Spleen (tissue), 7 donors: Measurements from ENCODE around the gene OGT.

Experiments used
- POLR2A ChIP-seq, 3 donors: fragments of 450-650 bp; IDR thresholded peaks; one replicate each; pipeline ENCODE4 v1.5.1; 2017; ENCODE audit warnings: antibody characterized with exemption in 3 of 3, mild to moderate bottlenecking in 1 of 3
- TF ChIP-seq, protein P1 (sequence below), 11 experiments: fragments of 200-600 bp in 7 of 11; fragments of 450-650 bp in 4 of 11; sonication (generic) in 4 of 11; IDR thresholded peaks in 8 of 11; conservative IDR thresholded peaks in 3 of 11; 1 replicate in 7 of 11; 2 replicates in 4 of 11; pipeline versions ENCODE4 v1.4.0 to v1.8.0; 2016 to 2021; ENCODE audit warnings: antibody characterized with exemption in 11 of 11, inconsistent platforms in 4 of 11, mild to moderate bottlenecking in 1 of 11
- donor health status: DM: no; HTN: no; CAD: no; lungs with moderate emphysema.
- donor health status: DM: no; HTN: no; CAD: no.
- donor health status: DM: no; HTN: no; CAD: no.

DNA sequence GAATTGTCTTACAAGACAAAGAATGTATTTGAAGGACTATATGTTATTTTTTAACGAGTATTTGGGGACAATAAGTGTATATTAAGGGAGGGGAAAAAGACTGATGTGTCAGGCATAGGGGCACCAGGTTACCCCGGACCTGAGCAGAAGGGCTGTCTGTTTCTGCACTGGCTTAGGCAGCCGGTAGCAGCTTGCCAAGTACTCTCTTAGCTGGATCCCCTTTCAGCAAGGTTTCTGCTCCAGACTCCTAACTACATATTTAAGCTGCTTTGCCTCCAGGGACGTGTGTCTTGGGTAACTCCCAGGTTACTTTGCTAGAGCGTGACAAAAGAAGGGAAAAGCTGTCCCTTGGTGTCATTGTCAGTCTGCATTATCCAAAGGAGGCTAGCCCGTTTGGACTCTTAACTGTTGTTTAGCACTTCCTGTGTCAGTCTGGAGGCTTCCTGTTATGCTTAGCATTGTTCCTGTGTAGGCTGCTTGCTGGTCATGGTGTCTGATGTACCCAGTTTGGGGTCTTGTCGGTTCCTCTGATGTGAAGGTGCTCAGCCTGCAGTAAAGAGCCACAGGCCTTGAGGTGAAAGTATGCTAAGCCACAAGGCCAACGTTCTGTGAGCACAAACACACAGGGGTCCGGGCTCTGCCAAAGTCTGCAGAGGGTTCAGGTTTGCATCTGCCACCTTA, 73.8 kb downstream of the OGT start:
- no peak for TF ChIP-seq POLR2A (IDR thresholded peaks at IDR 0.05)
- TF ChIP-seq, protein P1, sequence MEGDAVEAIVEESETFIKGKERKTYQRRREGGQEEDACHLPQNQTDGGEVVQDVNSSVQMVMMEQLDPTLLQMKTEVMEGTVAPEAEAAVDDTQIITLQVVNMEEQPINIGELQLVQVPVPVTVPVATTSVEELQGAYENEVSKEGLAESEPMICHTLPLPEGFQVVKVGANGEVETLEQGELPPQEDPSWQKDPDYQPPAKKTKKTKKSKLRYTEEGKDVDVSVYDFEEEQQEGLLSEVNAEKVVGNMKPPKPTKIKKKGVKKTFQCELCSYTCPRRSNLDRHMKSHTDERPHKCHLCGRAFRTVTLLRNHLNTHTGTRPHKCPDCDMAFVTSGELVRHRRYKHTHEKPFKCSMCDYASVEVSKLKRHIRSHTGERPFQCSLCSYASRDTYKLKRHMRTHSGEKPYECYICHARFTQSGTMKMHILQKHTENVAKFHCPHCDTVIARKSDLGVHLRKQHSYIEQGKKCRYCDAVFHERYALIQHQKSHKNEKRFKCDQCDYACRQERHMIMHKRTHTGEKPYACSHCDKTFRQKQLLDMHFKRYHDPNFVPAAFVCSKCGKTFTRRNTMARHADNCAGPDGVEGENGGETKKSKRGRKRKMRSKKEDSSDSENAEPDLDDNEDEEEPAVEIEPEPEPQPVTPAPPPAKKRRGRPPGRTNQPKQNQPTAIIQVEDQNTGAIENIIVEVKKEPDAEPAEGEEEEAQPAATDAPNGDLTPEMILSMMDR (IDR thresholded peaks at IDR 0.05 in 8 of 11, conservative IDR thresholded peaks at IDR 0.05 in 3 of 11), result no peak
